K562 (cell line): ENCODE measurements around the gene CD1E. TPM values are rescaled to one million over a fixed set of nuclear protein-coding genes. Genes with fewer than 3 reads are reported as not detected.

Experiments used
- ATAC-seq: fragments of 200-7000 bp; cut with Tn5 transposase; 3 replicates; pipeline ENCODE4 v1.9.1; 2020; ENCODE audit warnings: moderate library complexity
- BruUV-seq: library from RNA; stranded (reverse); fragments of 400-500 nt; replicated peaks from 2 replicates; lab custom pipeline; 2021; lab: Mats Ljungman, UMichigan
- CTCF ChIA-PET: fragments of 300-600 bp; formaldehyde crosslinking; extraction: SDS; loops from one replicate; lab custom pipeline; 2021; ENCODE audit warnings: low intra/inter-chr PET ratio; lab: Yijun Ruan, JAX
- POLR2A ChIA-PET: fragments of 300-600, 350-650 bp; sonication (Branson Sonifier 250); formaldehyde crosslinking; extraction: SDS; loops from one replicate; lab custom pipeline; 2021; ENCODE audit warnings: antibody characterized with exemption, inconsistent platforms; lab: Yijun Ruan, JAX
- DNase-seq, 4 experiments: peaks; one replicate each; pipeline versions ENCODE4 v3.0.0 to v3.0.0-alpha.2; 2011 to 2018; ENCODE audit warnings: low spot score in 3 of 4, mixed read lengths in 3 of 4; ENCODE audit errors: extremely low read depth in 1 of 4
- FAIRE-seq: peaks from 2 replicates; lab custom pipeline; 2011; peaks lifted over from hg19 to GRCh38; lab: Jason Lieb, UNC
- H2AFZ ChIP-seq: 2 replicates; pipeline ENCODE4 v1.6.0; 2011; ENCODE audit warnings: low read depth, low read length, control low read depth, inconsistent platforms
- H3K27ac ChIP-seq: fragments of 200-600 bp; 3 replicates; pipeline ENCODE4 v1.8.0; 2011; ENCODE audit warnings: low read depth, mild to moderate bottlenecking, control low read depth, inconsistent platforms, low read length, moderate library complexity, mixed read lengths; ENCODE audit errors: extremely low read depth
- H3K27me3 ChIP-seq, 2 experiments: fragments of 300-600 bp in 1 of 2; 2 replicates in 1 of 2; 3 replicates in 1 of 2; pipeline versions ENCODE4 v1.6.0 to v1.8.0; 2011; ENCODE audit warnings: inconsistent platforms in 2 of 2, low read length in 2 of 2, mild to moderate bottlenecking in 1 of 2, mixed read lengths in 1 of 2, moderate library complexity in 1 of 2; ENCODE audit not compliant: control insufficient read depth in 2 of 2, insufficient read depth in 2 of 2
- H3K36me3 ChIP-seq: fragments of 300-600 bp; 3 replicates; pipeline ENCODE4 v1.8.0; 2011; ENCODE audit warnings: mild to moderate bottlenecking, low read length, inconsistent platforms; ENCODE audit not compliant: control insufficient read depth, insufficient read depth
- H3K4me1 ChIP-seq, 2 experiments: fragments of 200-600 bp in 1 of 2; replicated peaks in 1 of 2; 2 replicates in 1 of 2; 3 replicates in 1 of 2; pipeline versions ENCODE4 v1.5.1 to v1.8.0; 2011; ENCODE audit warnings: inconsistent platforms in 2 of 2, low read length in 2 of 2, mild to moderate bottlenecking in 1 of 2, mixed read lengths in 1 of 2, moderate library complexity in 1 of 2; ENCODE audit not compliant: control insufficient read depth in 2 of 2, insufficient read depth in 2 of 2
- H3K4me2 ChIP-seq: 2 replicates; pipeline ENCODE4 v1.6.1; 2011; ENCODE audit warnings: low read length, control low read depth, inconsistent platforms, mixed read lengths; ENCODE audit not compliant: insufficient read depth
- H3K4me3 ChIP-seq: fragments of 200-600 bp; sonication (generic), shearing (Covaris generic); 2 replicates; pipeline ENCODE4 v1.5.1; 2016; ENCODE audit warnings: control low read depth, inconsistent platforms
- H3K79me2 ChIP-seq: fragments of 200-600 bp; 3 replicates; pipeline ENCODE4 v1.8.0; 2011; ENCODE audit warnings: low read length, inconsistent platforms; ENCODE audit not compliant: control insufficient read depth, insufficient read depth
- H3K9ac ChIP-seq, 2 experiments: 2 replicates each; pipeline versions ENCODE4 v1.6.0 to v1.6.1; 2011; ENCODE audit warnings: low read depth in 2 of 2, low read length in 2 of 2, control low read depth in 1 of 2, inconsistent platforms in 1 of 2, mild to moderate bottlenecking in 1 of 2, mixed read lengths in 1 of 2; ENCODE audit not compliant: insufficient read depth in 1 of 2
- H3K9me1 ChIP-seq: one replicate; pipeline ENCODE4 v1.6.0; 2011; ENCODE audit warnings: inconsistent platforms, mild to moderate bottlenecking, low read length, moderate library complexity; ENCODE audit not compliant: control insufficient read depth, insufficient read depth
- H3K9me3 ChIP-seq: replicated peaks from 2 replicates; pipeline ENCODE4 v1.5.1; 2011; ENCODE audit warnings: low read depth, low read length, inconsistent platforms; ENCODE audit not compliant: control insufficient read depth, insufficient read depth
- H4K20me1 ChIP-seq: replicated peaks from 2 replicates; pipeline ENCODE4 v1.6.1; 2011; ENCODE audit warnings: low read length, inconsistent platforms, mixed read lengths; ENCODE audit not compliant: control insufficient read depth, insufficient read depth
- BCLAF1 ChIP-seq, 2 experiments: fragments of 450-650 bp in 1 of 2; IDR thresholded peaks; 2 replicates each; pipeline ENCODE4 v1.6.1; 2011 to 2017; ENCODE audit warnings: low read depth in 2 of 2, antibody characterized with exemption in 1 of 2, borderline replicate concordance in 1 of 2, low read length in 1 of 2, mild to moderate bottlenecking in 1 of 2, mixed read lengths in 1 of 2; ENCODE audit not compliant: control insufficient read depth in 1 of 2
- BRCA1 ChIP-seq, 2 experiments: fragments of 450-650 bp in 1 of 2; sonication (generic) in 1 of 2; formaldehyde crosslinking in 1 of 2; IDR thresholded peaks; 2 replicates each; pipeline versions ENCODE4 v1.5.0 to v1.6.1; 2017 to 2020; ENCODE audit warnings: mild to moderate bottlenecking in 1 of 2, missing genetic modification reagents in 1 of 2
- CBX3 ChIP-seq, 2 experiments: IDR thresholded peaks; 1 replicate in 1 of 2; 2 replicates in 1 of 2; pipeline ENCODE4 v1.6.1; 2012; ENCODE audit warnings: inconsistent platforms in 2 of 2, low read length in 2 of 2, borderline replicate concordance in 1 of 2, control low read depth in 1 of 2
- ETV5 ChIP-seq: sonication (generic); formaldehyde crosslinking; IDR thresholded peaks from 2 replicates; pipeline ENCODE4 v1.4.0; 2020; ENCODE audit warnings: low read depth, mild to moderate bottlenecking, missing genetic modification reagents
- FOS ChIP-seq: IDR thresholded peaks from 3 replicates; pipeline ENCODE4 v1.6.1; 2011; ENCODE audit not compliant: insufficient read length; ENCODE audit errors: extremely low read depth
- FOXA3 ChIP-seq, 2 experiments: fragments of 450-650 bp in 1 of 2; sonication (generic) in 1 of 2; formaldehyde crosslinking; IDR thresholded peaks in 1 of 2; conservative IDR thresholded peaks in 1 of 2; 2 replicates each; pipeline versions ENCODE4 v1.4.0 to v1.8.0; 2020 to 2022; ENCODE audit warnings: mild to moderate bottlenecking in 2 of 2, missing genetic modification reagents in 1 of 2
- FUS ChIP-seq: fragments of 200-400 bp; formaldehyde crosslinking; optimal IDR thresholded peaks from 2 replicates; pipeline ENCODE3; 2017; ENCODE audit warnings: low read depth, low read length
- GTF2A2 ChIP-seq: IDR thresholded peaks from 2 replicates; pipeline ENCODE4 v1.6.1; 2016; ENCODE audit warnings: mild to moderate bottlenecking, missing genetic modification characterization, missing compliant biosample characterization
- HDGF ChIP-seq: fragments of 450-650 bp; IDR thresholded peaks from 2 replicates; pipeline ENCODE4 v1.6.1; 2016
- HNRNPUL1 ChIP-seq: fragments of 200-400 bp; formaldehyde crosslinking; IDR thresholded peaks from 2 replicates; pipeline ENCODE4 v1.6.1; 2017; ENCODE audit warnings: low read length
- SMAD1 ChIP-seq: fragments of 150-350 bp; IDR thresholded peaks from 2 replicates; pipeline ENCODE4 v1.6.1; 2014; ENCODE audit warnings: low read length, low read depth; ENCODE audit not compliant: partially characterized antibody
- ZC3H8 ChIP-seq: fragments of 450-650 bp; IDR thresholded peaks from 2 replicates; pipeline ENCODE4 v1.6.1; 2017
- ZNF445 ChIP-seq: fragments of 250-450 bp; sonication (Bioruptor Pico); IDR thresholded peaks from 2 replicates; pipeline ENCODE4 v1.4.0; 2020; ENCODE audit warnings: low read depth, mild to moderate bottlenecking, moderate library complexity
- ZNF830 ChIP-seq: fragments of 250-450 bp; sonication (Bioruptor Pico); IDR thresholded peaks from 2 replicates; pipeline ENCODE4 v1.5.0; 2021; ENCODE audit warnings: mild to moderate bottlenecking
- in situ Hi-C: fragments of 300-500 bp; cut with MboI; formaldehyde crosslinking; loops from 4 replicates; pipeline ENCODE4 v1.15.0; 2018; ENCODE audit warnings: inconsistent platforms, mixed read lengths
- intact Hi-C: fragments of 100-400 bp; cut with micrococcal nuclease; formaldehyde crosslinking; loops from 2 replicates; pipeline ENCODE4 v1.14.2; 2022
- polyA plus RNA-seq, 8 experiments: library from polyadenylated mRNA; depleted of rRNA in 4 of 8; stranded (reverse) in 5 of 8; unstranded in 3 of 8; fragments of >200 nt; fragmentation: Nextera tagmentation in 2 of 8; fragmentation: Illumina TruSeq in 1 of 8; extraction: Ambion mirVana in 2 of 8; extraction: Trizol in 1 of 8; gene quantifications; 2 replicates each; pipeline versions ENCODE4 v1.2.1 to v1.2.3, GENCODE V29; 2011 to 2014; ENCODE audit warnings: inconsistent platforms in 1 of 8, missing spikeins in 1 of 8
- total RNA-seq, 7 experiments: library from RNA; depleted of rRNA in 6 of 7; stranded (reverse); fragments of >200 nt in 6 of 7; fragmentation: Illumina TruSeq in 2 of 7; extraction: Trizol in 2 of 7; gene quantifications; 2 replicates each; pipeline versions ENCODE4 v1.2.1 to v1.2.3, GENCODE V29; 2011 to 2021; ENCODE audit warnings: low replicate concordance in 1 of 7
- TF ChIP-seq, protein P1 (sequence below): fragments of 250-450 bp; sonication (Bioruptor Pico); IDR thresholded peaks from 2 replicates; pipeline ENCODE4 v1.9.0; 2021; ENCODE audit warnings: mild to moderate bottlenecking
- TF ChIP-seq, protein P2 (sequence below): fragments of 450-650 bp; IDR thresholded peaks from 2 replicates; pipeline ENCODE4 v1.6.1; 2018; ENCODE audit not compliant: partially characterized antibody

Gene CD1E
- total and polyA plus RNA-seq, 9 of the 15 experiments (the other 6 are each of a cell fraction or from before 2014, with no cell fraction given): not detected

DNA sequence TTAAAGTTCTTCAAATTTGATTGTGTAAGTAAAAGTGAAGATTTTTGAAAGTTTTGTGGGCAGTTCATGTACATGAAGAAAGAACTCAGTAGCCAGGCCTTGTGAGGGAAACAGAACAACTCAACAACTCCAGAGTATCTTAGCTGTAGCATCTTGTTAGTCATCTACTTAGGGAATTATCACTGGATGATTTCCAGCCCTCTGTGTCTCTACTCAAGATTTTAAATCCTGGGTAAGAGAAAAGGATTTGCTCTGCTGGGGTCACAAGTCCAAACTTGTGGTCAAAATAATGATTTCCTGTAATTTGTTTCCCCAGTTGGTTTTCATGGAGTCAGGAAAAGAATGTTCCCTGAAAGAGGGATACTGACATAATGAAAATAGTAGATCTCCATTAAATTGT, 37.4 kb downstream of the CD1E start:
- FAIRE-seq: no peak
- Histone ChIP-seq H3K4me3 (no peak overlapping the region), H3K36me3 (no peaks in the 10 kb centered on the region), H3K27me3 (no peaks in the 10 kb centered on the region), H3K9me1 (no peaks in the 10 kb centered on the region), H3K9ac (no peak overlapping the region), H2AFZ (no peak overlapping the region), H3K4me2 (no peak overlapping the region), H3K9me3 (no peaks in the 10 kb centered on the region), H3K79me2 (no peaks in the 10 kb centered on the region), H4K20me1 (no peaks in the 10 kb centered on the region), H3K4me1 (no peaks in the 10 kb centered on the region), H3K27ac (no peak overlapping the region)
- in situ Hi-C loops: no loop called here
- ChIA-PET POLR2A (no interaction called here), CTCF (no interaction called here)
- BruUV-seq: no TSS peak
- DNase-seq: no peak
- ATAC-seq: no peak
- intact Hi-C loops: no loop called here
- no peak for TF ChIP-seq FUS
- TF ChIP-seq CBX3 (IDR thresholded peaks at IDR 0.05; ENCODE audit: borderline replicate concordance in 1 of 2, low read length in 2 of 2): no peak
- TF ChIP-seq FOXA3 (CRISPR knock-in tag; conservative IDR thresholded peaks at IDR 0.05 in 1 of 2, IDR thresholded peaks at IDR 0.05 in 1 of 2): no peak
- TF ChIP-seq ZNF445 (CRISPR knock-in tag): no peak
- TF ChIP-seq, protein P1, sequence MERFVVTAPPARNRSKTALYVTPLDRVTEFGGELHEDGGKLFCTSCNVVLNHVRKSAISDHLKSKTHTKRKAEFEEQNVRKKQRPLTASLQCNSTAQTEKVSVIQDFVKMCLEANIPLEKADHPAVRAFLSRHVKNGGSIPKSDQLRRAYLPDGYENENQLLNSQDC (CRISPR knock-in tag): no peak
- no peak for TF ChIP-seq ZNF830 (CRISPR knock-in tag)
- no peak for TF ChIP-seq FOS
- no peak for TF ChIP-seq BCLAF1 (IDR thresholded peaks at IDR 0.05; ENCODE audit: borderline replicate concordance in 1 of 2, control insufficient read depth in 1 of 2, low read depth in 2 of 2, low read length in 1 of 2)
- no peak for TF ChIP-seq HDGF
- no peak for TF ChIP-seq SMAD1
- TF ChIP-seq, protein P2, sequence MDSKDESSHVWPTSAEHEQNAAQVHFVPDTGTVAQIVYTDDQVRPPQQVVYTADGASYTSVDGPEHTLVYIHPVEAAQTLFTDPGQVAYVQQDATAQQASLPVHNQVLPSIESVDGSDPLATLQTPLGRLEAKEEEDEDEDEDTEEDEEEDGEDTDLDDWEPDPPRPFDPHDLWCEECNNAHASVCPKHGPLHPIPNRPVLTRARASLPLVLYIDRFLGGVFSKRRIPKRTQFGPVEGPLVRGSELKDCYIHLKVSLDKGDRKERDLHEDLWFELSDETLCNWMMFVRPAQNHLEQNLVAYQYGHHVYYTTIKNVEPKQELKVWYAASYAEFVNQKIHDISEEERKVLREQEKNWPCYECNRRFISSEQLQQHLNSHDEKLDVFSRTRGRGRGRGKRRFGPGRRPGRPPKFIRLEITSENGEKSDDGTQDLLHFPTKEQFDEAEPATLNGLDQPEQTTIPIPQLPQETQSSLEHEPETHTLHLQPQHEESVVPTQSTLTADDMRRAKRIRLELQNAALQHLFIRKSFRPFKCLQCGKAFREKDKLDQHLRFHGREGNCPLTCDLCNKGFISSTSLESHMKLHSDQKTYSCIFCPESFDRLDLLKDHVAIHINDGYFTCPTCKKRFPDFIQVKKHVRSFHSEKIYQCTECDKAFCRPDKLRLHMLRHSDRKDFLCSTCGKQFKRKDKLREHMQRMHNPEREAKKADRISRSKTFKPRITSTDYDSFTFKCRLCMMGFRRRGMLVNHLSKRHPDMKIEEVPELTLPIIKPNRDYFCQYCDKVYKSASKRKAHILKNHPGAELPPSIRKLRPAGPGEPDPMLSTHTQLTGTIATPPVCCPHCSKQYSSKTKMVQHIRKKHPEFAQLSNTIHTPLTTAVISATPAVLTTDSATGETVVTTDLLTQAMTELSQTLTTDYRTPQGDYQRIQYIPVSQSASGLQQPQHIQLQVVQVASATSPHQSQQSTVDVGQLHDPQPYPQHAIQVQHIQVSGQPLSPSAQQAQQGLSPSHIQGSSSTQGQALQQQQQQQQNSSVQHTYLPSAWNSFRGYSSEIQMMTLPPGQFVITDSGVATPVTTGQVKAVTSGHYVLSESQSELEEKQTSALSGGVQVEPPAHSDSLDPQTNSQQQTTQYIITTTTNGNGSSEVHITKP: no peak
- TF ChIP-seq BRCA1 (IDR thresholded peaks at IDR 0.05): no peak
- TF ChIP-seq BRCA1 (CRISPR knock-in tag; IDR thresholded peaks at IDR 0.05): no peak
- TF ChIP-seq ZC3H8: no peak
- no peak for TF ChIP-seq GTF2A2 (tag)
- TF ChIP-seq HNRNPUL1: no peak
- no peak for TF ChIP-seq ETV5
